Mucosa of descending colon (tissue), 3 donors: ENCODE measurements around the gene NDUFS2. TPM values are rescaled to one million over a fixed set of nuclear protein-coding genes. Genes with fewer than 3 reads are reported as not detected.

Experiments used
- ATAC-seq: fragments of 200-7000 bp; cut with Tn5 transposase; one replicate; pipeline ENCODE4 v1.9.1; 2020; ENCODE audit warnings: mild to moderate bottlenecking, moderate library complexity
- DNase-seq, 3 donors: peaks; one replicate each; pipeline ENCODE4 v3.0.0-alpha.2; 2020
- H3K36me3 ChIP-seq: fragments of 200-600 bp; one replicate; pipeline ENCODE4 v1.8.0; 2021; ENCODE audit warnings: low read depth, mild to moderate bottlenecking
- H3K4me1 ChIP-seq: fragments of 200-600 bp; one replicate; pipeline ENCODE4 v1.8.0; 2021; ENCODE audit warnings: low read depth, mild to moderate bottlenecking
- H3K4me3 ChIP-seq: fragments of 200-600 bp; one replicate; pipeline ENCODE4 v1.8.0; 2021; ENCODE audit warnings: mild to moderate bottlenecking
- H3K9me3 ChIP-seq: fragments of 200-600 bp; one replicate; pipeline ENCODE4 v1.8.0; 2021; ENCODE audit warnings: mild to moderate bottlenecking
- CTCF ChIP-seq: fragments of 200-600 bp; IDR thresholded peaks from one replicate; pipeline ENCODE4 v1.8.0; 2022; ENCODE audit warnings: antibody characterized with exemption, mild to moderate bottlenecking
- intact Hi-C, 2 donors: fragments of 100-400 bp; cut with DNase I in 1 of 2; cut with micrococcal nuclease in 1 of 2; formaldehyde crosslinking; loops; one replicate each; pipeline versions ENCODE4 v1.11.0 to v1.11.1; 2022; cut with DNase I, micrococcal nuclease
- long read RNA-seq, 2 donors: library from polyadenylated mRNA; unstranded; transcript quantifications; one replicate each; pipeline ENCODE4 v2.0.0, GENCODE V29; 2019 to 2021
- total RNA-seq, 3 donors: library from RNA; stranded (reverse); fragmentation: NEBNext Ultra II Directional in 2 of 3; extraction: Animal tissue kit (Norgen Biotek cat#: 25700) in 2 of 3; gene quantifications; one replicate each; pipeline versions ENCODE4 v1.2.1 to v1.2.4, GENCODE V29; 2021 to 2023
- donor health status: DM: no; HTN: no; CAD: no; lungs with moderate emphysema.
- donor health status: DM: no; HTN: no; CAD: no.
- donor health status: DM: no; HTN: yes; CAD: no.

NDUFS2 gene
- 100 to 1,000 TPM; 119 to 159 (median 154) TPM for total RNA-seq
- long read RNA-seq, donor 1, partial matches to known transcripts, result 155 of 180 reads
- long read RNA-seq, donor 1, other reads (novel, unspliced or antisense), result 23 of 180 reads
- long read RNA-seq, donor 2, partial matches to known transcripts, result 174 of 180 reads
- long read RNA-seq, donor 2, other reads (novel, unspliced or antisense), result 4 of 180 reads

- Histone ChIP-seq H3K9me3 (no peaks in the 10 kb centered on the region), H3K36me3 (peaks cover 4% of the 10 kb centered on the region), H3K4me3 (peak within 1 kb of the TSS; percentile 59), H3K4me1 (peaks cover 26% of the 10 kb centered on the region)
- intact Hi-C loops, result no loop called here
- TF ChIP-seq CTCF, result peak; percentile 15
- peak; percentile 96 for ATAC-seq
- DNase-seq, result peak; percentile 96 to 98 (median 98)
Observed at GRCh38 chr1:161201836-161202712, at the start of gene NDUFS2. NDUFS2 (plus strand) TSS chr1:161202367; CDS start chr1:161202386, 19 bp downstream.

- ATAC-seq, result no peak
- TF ChIP-seq CTCF, result no peak
- intact Hi-C loops, result no loop called here
- Histone ChIP-seq H3K9me3 (no peaks in the 10 kb centered on the region), H3K4me3 (peak overlapping the region; percentile 65), H3K36me3 (no peaks in the 10 kb centered on the region), H3K4me1 (peaks cover 14% of the 10 kb centered on the region)
- peak in 1 of 3 donors; percentile 15 for DNase-seq
Observed at GRCh38 chr1:161153176-161153575, 49.0 kb upstream of the NDUFS2 start.

GRCh38 chr1:161153682-161154337 lies 48.4 kb upstream of the NDUFS2 start, which contains the start of gene UFC1:
UFC1 (plus strand) TSS chr1:161153978; CDS start chr1:161153998, 20 bp downstream.
- Histone ChIP-seq H3K4me1 (peaks cover 16% of the 10 kb centered on the region), H3K36me3 (no peaks in the 10 kb centered on the region), H3K9me3 (no peaks in the 10 kb centered on the region), H3K4me3 (peak within 1 kb of the TSS; percentile 65)
- peak; percentile 96 for ATAC-seq
- TF ChIP-seq CTCF, result no peak
- DNase-seq, result peak; percentile 81 to 87 (median 85)
- intact Hi-C loops, result no loop called here

GRCh38 chr1:161157867-161158266 lies 44.3 kb upstream of the NDUFS2 start:
- no peak for TF ChIP-seq CTCF
- DNase-seq (no peak), ATAC-seq (no peak)
- intact Hi-C loops, result no loop called here
- Histone ChIP-seq H3K9me3 (no peaks in the 10 kb centered on the region), H3K36me3 (no peaks in the 10 kb centered on the region), H3K4me1 (peaks cover 28% of the 10 kb centered on the region), H3K4me3 (no peak overlapping the region)

- Histone ChIP-seq H3K36me3 (no peaks in the 10 kb centered on the region), H3K4me1 (peaks cover 25% of the 10 kb centered on the region)
- intact Hi-C loops, result no loop called here
Observed at GRCh38 chr1:161158316-161159010, 43.7 kb upstream of the NDUFS2 start.

More at GRCh38 chr1:161158316-161159010, 43.7 kb upstream of the NDUFS2 start:
- Histone ChIP-seq H3K4me3 (no peak overlapping the region), H3K9me3 (no peaks in the 10 kb centered on the region)
- no peak for ATAC-seq
- no peak for DNase-seq
- no peak for TF ChIP-seq CTCF
